Kidney (tissue), 14 donors: Measurements from ENCODE around the gene YPEL3. TPM values are rescaled to one million over a fixed set of nuclear protein-coding genes. Genes with fewer than 3 reads are reported as not detected.
"Not testable (repeated sequence)": the region's sequence is repeated elsewhere in the genome, so short reads cannot be mapped to it uniquely, and the experiment has no call there.

Experiments
- DNase-seq, 5 donors: peaks; one replicate each; pipeline ENCODE4 v3.0.0-alpha.2; 2013 to 2020
- FAIRE-seq: peaks from 2 replicates; lab custom pipeline; 2012; peaks lifted over from hg19 to GRCh38; lab: Jason Lieb, UNC
- H3K27ac ChIP-seq, 2 donors: one replicate each; pipeline ENCODE4 v1.7.0; 2013; ENCODE audit warnings: low read depth in 2 of 2, low read length in 2 of 2, inconsistent platforms in 1 of 2
- H3K27me3 ChIP-seq: one replicate; pipeline ENCODE4 v1.7.1; 2013; ENCODE audit warnings: low read length, inconsistent platforms; ENCODE audit not compliant: control insufficient read depth, insufficient read depth
- H3K36me3 ChIP-seq, 3 donors: one replicate each; pipeline versions ENCODE4 v1.7.0 to v1.7.1; 2013; ENCODE audit warnings: low read length in 3 of 3, control low read depth in 1 of 3, inconsistent platforms in 1 of 3; ENCODE audit not compliant: insufficient read depth in 3 of 3, control insufficient read depth in 2 of 3
- H3K4me1 ChIP-seq, 3 donors: one replicate each; pipeline versions ENCODE4 v1.7.0 to v1.7.1; 2013; ENCODE audit warnings: low read length in 3 of 3, inconsistent platforms in 1 of 3, low read depth in 1 of 3; ENCODE audit not compliant: control insufficient read depth in 2 of 3, insufficient read depth in 2 of 3
- H3K4me3 ChIP-seq, 3 donors: one replicate each; pipeline versions ENCODE4 v1.7.0 to v1.8.1; 2013; ENCODE audit warnings: low read length in 3 of 3, control low read depth in 1 of 3, inconsistent platforms in 1 of 3
- H3K9ac ChIP-seq, 3 donors: one replicate each; pipeline versions ENCODE4 v1.7.0 to v1.7.1; 2013; ENCODE audit warnings: low read length in 3 of 3, control low read depth in 1 of 3, inconsistent platforms in 1 of 3
- H3K9me3 ChIP-seq, 3 donors: one replicate each; pipeline versions ENCODE4 v1.7.0 to v1.7.1; 2013; ENCODE audit warnings: low read length in 3 of 3, control low read depth in 1 of 3, inconsistent platforms in 1 of 3; ENCODE audit not compliant: control insufficient read depth in 2 of 3, insufficient read depth in 1 of 3
- intact Hi-C: fragments of 100-400 bp; cut with DNase I; formaldehyde crosslinking; loops from one replicate; pipeline ENCODE4 v1.11.1; 2022
- polyA plus RNA-seq: library from polyadenylated mRNA; stranded (reverse); fragments of 350-450 nt; fragmentation: Illumina TruSeq; extraction: RNeasy Lipid Tissue Mini Kit (QIAGEN cat#74804); gene quantifications from one replicate; pipeline ENCODE4 v1.2.3, GENCODE V29; 2014; ENCODE audit warnings: low read depth, low replicate concordance; ENCODE audit not compliant: insufficient read depth
- total RNA-seq: library from RNA; stranded (reverse); fragmentation: NEBNext Ultra II Directional; extraction: Animal tissue kit (Norgen Biotek cat#: 25700); gene quantifications from one replicate; pipeline ENCODE4 v1.2.1, GENCODE V29; 2021
- TF ChIP-seq, protein P1 (sequence below): IDR thresholded peaks from 3 replicates; pipeline ENCODE4 v1.5.1; 2012; ENCODE audit warnings: mild to moderate bottlenecking, moderate library complexity, borderline replicate concordance; ENCODE audit not compliant: insufficient read depth; ENCODE audit errors: extremely low read depth
- donor health status: control.
- donor health status: control.
- donor health status: control.
- donor health status: control.
- donor health status: control.
- donor health status: DM: yes; HTN: yes; CAD: no.
- donor health status: Normal renal cell carcinoma (clear cell type).

Gene YPEL3
- total and polyA plus RNA-seq, 2 donors from 2014 or later: 40.0 to 107 TPM

GRCh38 chr16:30116291-30117207 lies 20.5 kb upstream of the YPEL3 start:
- H3K4me3 ChIP-seq: no peak overlapping the region
- no peaks in the 10 kb centered on the region for H3K9me3 ChIP-seq
- FAIRE-seq (no peak), DNase-seq (no peak)
- peaks cover 7 to 26% (median 12%) of the 10 kb centered on the region in 3 donors for H3K36me3 ChIP-seq
- H3K27me3 ChIP-seq: no peaks in the 10 kb centered on the region
- intact Hi-C loops: no loop called here
- TF ChIP-seq, protein P1, sequence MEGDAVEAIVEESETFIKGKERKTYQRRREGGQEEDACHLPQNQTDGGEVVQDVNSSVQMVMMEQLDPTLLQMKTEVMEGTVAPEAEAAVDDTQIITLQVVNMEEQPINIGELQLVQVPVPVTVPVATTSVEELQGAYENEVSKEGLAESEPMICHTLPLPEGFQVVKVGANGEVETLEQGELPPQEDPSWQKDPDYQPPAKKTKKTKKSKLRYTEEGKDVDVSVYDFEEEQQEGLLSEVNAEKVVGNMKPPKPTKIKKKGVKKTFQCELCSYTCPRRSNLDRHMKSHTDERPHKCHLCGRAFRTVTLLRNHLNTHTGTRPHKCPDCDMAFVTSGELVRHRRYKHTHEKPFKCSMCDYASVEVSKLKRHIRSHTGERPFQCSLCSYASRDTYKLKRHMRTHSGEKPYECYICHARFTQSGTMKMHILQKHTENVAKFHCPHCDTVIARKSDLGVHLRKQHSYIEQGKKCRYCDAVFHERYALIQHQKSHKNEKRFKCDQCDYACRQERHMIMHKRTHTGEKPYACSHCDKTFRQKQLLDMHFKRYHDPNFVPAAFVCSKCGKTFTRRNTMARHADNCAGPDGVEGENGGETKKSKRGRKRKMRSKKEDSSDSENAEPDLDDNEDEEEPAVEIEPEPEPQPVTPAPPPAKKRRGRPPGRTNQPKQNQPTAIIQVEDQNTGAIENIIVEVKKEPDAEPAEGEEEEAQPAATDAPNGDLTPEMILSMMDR: no peak
- peaks cover 0 to 9% (median 0%) of the 10 kb centered on the region in 3 donors for H3K4me1 ChIP-seq
- no peak overlapping the region for H3K27ac ChIP-seq
- no peak overlapping the region for H3K9ac ChIP-seq

DNA sequence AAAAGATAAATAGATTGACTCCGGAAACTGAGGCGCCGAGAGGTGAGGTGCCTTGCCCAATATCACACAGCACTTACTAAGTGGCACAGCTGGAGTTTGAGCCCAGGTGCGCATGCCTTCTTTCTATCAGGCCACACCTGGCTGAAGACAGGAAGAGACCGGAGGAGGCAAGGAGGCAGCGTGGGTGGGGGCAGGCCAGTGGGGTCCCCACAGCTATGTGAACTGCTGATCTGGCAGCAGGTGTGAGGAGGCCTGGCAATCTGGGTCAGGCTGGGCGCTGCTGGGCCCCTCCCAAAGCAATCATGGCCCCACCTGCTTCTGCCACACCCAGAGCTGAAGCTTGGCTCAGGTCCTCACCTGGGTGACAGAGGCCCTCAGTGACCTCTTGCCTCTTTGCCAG lies 19.2 kb upstream of the YPEL3 start:
- DNase-seq (peak in 1 of 5 donors; percentile 40), FAIRE-seq (no peak)
- H3K4me1 ChIP-seq: peaks cover 0 to 9% (median 0%) of the 10 kb centered on the region in 3 donors
- TF ChIP-seq, protein P1: no peak
- H3K4me3 ChIP-seq: no peak overlapping the region
- intact Hi-C loops: no loop called here
- H3K9ac ChIP-seq: no peak overlapping the region
- H3K9me3 ChIP-seq: no peaks in the 10 kb centered on the region
- no peaks in the 10 kb centered on the region for H3K27me3 ChIP-seq
- H3K36me3 ChIP-seq: peaks cover 7 to 26% (median 12%) of the 10 kb centered on the region in 3 donors
- H3K27ac ChIP-seq: no peak overlapping the region

DNA sequence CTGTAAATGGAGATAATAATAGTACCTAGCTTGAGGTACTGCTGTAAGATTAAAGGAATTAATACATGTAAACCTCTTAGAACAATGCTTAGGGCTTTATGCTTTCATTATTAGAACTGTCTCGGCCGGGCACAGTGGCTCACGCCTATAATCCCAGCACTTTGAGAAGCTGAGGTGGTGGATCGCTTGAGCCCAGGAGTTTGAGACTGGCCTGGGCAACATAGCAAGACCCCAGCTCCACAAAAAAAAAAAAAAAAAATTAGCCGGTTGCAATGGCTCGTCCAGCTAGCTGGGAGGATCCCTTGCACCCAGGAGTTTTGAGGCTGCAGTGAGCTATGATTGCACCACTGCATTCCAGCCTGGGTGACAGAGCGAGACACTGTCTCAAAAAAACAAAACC lies 18.8 kb upstream of the YPEL3 start:
- FAIRE-seq, H3K4me3 ChIP-seq, H3K27ac ChIP-seq, H3K9me3 ChIP-seq, H3K27me3 ChIP-seq, H3K9ac ChIP-seq, intact Hi-C loops, H3K4me1 ChIP-seq, DNase-seq: not testable (repeated sequence)
- peaks cover 7 to 26% (median 12%) of the 10 kb centered on the region in 3 donors for H3K36me3 ChIP-seq

GRCh38 chr16:30114411-30114810 lies 18.4 kb upstream of the YPEL3 start:
- H3K36me3 ChIP-seq: peaks cover 5 to 22% (median 12%) of the 10 kb centered on the region in 3 donors
- H3K27me3 ChIP-seq: no peaks in the 10 kb centered on the region
- H3K9ac ChIP-seq: no peak overlapping the region
- H3K4me1 ChIP-seq: peaks cover 0 to 9% (median 0%) of the 10 kb centered on the region in 3 donors
- TF ChIP-seq, protein P1: no peak
- no peak for FAIRE-seq
- no peak overlapping the region for H3K4me3 ChIP-seq
- no peak for DNase-seq
- H3K9me3 ChIP-seq: no peaks in the 10 kb centered on the region
- H3K27ac ChIP-seq: no peak overlapping the region
- intact Hi-C loops: no loop called here
